ENCODE results near the gene ZFHX3. TPM values are rescaled to one million over a fixed set of nuclear protein-coding genes. Genes with fewer than 3 reads are reported as not detected.

Gene ZFHX3
- total and polyA plus RNA-seq, 9 of the 15 experiments (the other 6 are each of a cell fraction or from before 2014, with no cell fraction given): 0.01 to 0.23 (median 0.06) TPM; not detected in 4

DNA sequence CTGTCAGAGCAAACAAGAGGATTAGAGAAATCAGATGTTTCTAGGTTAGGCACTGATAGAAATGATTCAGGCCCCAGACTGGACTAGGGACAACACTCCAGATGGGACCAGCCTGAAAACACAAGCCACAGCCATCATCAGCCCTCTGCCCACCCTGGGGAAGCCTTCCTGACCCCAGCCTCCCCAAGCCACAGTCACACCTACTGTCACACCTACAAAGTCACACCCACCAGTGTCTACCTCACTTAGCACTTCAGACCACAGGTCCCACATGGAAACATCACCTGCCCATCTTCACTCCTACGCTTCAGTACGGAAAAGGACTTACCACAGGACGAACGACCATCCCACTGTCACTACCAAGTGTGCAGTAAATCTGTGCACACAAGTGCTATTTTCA lies 197.9 kb downstream of the ZFHX3 start:
- intact Hi-C loops (cut with micrococcal nuclease): no loop called here
- no peak overlapping the region for H3K4me2 ChIP-seq (ENCODE audit: insufficient read depth, low read length)
- no peak for ATAC-seq
- TF ChIP-seq, protein P1, sequence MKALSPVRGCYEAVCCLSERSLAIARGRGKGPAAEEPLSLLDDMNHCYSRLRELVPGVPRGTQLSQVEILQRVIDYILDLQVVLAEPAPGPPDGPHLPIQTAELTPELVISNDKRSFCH (CRISPR knock-in tag; IDR thresholded peaks at IDR 0.05): no peak
- TF ChIP-seq, protein P1 (tag; IDR thresholded peaks at IDR 0.05): no peak
- TF ChIP-seq ZNF436 (CRISPR knock-in tag; IDR thresholded peaks at IDR 0.05): no peak
- TF ChIP-seq, protein P2, sequence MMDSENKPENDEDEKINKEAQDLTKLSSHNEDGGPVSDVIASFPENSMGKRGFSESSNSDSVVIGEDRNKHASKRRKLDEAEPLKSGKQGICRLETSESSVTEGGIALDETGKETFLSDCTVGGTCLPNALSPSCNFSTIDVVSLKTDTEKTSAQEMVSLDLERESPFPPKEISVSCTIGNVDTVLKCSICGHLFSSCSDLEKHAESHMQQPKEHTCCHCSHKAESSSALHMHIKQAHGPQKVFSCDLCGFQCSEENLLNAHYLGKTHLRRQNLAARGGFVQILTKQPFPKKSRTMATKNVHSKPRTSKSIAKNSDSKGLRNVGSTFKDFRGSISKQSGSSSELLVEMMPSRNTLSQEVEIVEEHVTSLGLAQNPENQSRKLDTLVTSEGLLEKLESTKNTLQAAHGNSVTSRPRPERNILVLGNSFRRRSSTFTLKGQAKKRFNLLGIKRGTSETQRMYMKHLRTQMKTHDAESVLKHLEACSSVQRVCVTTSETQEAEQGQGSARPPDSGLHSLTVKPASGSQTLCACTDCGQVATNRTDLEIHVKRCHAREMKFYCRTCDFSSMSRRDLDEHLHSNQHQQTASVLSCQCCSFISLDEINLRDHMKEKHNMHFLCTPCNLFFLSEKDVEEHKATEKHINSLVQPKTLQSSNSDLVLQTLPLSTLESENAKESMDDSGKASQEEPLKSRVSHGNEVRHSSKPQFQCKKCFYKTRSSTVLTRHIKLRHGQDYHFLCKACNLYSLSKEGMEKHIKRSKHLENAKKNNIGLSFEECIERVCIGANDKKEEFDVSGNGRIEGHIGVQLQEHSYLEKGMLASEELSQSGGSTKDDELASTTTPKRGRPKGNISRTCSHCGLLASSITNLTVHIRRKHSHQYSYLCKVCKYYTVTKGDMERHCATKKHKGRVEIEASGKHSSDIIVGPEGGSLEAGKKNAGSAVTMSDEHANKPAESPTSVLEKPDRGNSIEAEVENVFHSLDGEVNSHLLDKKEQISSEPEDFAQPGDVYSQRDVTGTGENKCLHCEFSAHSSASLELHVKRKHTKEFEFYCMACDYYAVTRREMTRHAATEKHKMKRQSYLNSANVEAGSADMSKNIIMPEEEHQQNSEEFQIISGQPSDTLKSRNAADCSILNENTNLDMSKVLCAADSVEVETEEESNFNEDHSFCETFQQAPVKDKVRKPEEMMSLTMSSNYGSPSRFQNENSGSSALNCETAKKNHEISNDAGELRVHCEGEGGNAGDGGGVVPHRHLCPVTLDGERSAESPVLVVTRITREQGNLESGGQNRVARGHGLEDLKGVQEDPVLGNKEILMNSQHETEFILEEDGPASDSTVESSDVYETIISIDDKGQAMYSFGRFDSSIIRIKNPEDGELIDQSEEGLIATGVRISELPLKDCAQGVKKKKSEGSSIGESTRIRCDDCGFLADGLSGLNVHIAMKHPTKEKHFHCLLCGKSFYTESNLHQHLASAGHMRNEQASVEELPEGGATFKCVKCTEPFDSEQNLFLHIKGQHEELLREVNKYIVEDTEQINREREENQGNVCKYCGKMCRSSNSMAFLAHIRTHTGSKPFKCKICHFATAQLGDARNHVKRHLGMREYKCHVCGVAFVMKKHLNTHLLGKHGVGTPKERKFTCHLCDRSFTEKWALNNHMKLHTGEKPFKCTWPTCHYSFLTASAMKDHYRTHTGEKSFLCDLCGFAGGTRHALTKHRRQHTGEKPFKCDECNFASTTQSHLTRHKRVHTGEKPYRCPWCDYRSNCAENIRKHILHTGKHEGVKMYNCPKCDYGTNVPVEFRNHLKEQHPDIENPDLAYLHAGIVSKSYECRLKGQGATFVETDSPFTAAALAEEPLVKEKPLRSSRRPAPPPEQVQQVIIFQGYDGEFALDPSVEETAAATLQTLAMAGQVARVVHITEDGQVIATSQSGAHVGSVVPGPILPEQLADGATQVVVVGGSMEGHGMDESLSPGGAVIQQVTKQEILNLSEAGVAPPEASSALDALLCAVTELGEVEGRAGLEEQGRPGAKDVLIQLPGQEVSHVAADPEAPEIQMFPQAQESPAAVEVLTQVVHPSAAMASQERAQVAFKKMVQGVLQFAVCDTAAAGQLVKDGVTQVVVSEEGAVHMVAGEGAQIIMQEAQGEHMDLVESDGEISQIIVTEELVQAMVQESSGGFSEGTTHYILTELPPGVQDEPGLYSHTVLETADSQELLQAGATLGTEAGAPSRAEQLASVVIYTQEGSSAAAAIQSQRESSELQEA (IDR thresholded peaks at IDR 0.05; ENCODE audit: low read depth): no peak
- TF ChIP-seq EHMT2 (IDR thresholded peaks at IDR 0.05): no peak
- TF ChIP-seq, protein P3, sequence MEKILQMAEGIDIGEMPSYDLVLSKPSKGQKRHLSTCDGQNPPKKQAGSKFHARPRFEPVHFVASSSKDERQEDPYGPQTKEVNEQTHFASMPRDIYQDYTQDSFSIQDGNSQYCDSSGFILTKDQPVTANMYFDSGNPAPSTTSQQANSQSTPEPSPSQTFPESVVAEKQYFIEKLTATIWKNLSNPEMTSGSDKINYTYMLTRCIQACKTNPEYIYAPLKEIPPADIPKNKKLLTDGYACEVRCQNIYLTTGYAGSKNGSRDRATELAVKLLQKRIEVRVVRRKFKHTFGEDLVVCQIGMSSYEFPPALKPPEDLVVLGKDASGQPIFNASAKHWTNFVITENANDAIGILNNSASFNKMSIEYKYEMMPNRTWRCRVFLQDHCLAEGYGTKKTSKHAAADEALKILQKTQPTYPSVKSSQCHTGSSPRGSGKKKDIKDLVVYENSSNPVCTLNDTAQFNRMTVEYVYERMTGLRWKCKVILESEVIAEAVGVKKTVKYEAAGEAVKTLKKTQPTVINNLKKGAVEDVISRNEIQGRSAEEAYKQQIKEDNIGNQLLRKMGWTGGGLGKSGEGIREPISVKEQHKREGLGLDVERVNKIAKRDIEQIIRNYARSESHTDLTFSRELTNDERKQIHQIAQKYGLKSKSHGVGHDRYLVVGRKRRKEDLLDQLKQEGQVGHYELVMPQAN (IDR thresholded peaks at IDR 0.05; ENCODE audit: borderline replicate concordance): no peak
- TF ChIP-seq, protein P4, sequence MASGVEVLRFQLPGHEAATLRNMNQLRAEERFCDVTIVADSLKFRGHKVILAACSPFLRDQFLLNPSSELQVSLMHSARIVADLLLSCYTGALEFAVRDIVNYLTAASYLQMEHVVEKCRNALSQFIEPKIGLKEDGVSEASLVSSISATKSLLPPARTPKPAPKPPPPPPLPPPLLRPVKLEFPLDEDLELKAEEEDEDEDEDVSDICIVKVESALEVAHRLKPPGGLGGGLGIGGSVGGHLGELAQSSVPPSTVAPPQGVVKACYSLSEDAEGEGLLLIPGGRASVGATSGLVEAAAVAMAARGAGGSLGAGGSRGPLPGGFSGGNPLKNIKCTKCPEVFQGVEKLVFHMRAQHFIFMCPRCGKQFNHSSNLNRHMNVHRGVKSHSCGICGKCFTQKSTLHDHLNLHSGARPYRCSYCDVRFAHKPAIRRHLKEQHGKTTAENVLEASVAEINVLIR (CRISPR knock-in tag; IDR thresholded peaks at IDR 0.05): no peak
- no peak for TF ChIP-seq TAF1 (IDR thresholded peaks at IDR 0.05; ENCODE audit: control insufficient read depth, extremely low read depth, insufficient read depth, low read length, severe bottlenecking)
- no peak for TF ChIP-seq ZNF217 (CRISPR knock-in tag; IDR thresholded peaks at IDR 0.05)
- TF ChIP-seq TOE1 (IDR thresholded peaks at IDR 0.05; ENCODE audit: borderline replicate concordance): no peak
- no peak for TF ChIP-seq TOE1 (CRISPR knock-in tag; IDR thresholded peaks at IDR 0.05; ENCODE audit: borderline replicate concordance, low read depth)

More for the DNA sequence above, 197.9 kb downstream of the ZFHX3 start:
- FAIRE-seq: no peak
- no peak for DNase-seq (ENCODE audit: extremely low read depth in 1 of 4, low spot score in 3 of 4)
- ChIA-PET POLR2A (no interaction called here), CTCF (ENCODE audit: low intra/inter-chr PET ratio) (no interaction called here)
- H3K36me3 ChIP-seq (ENCODE audit: control insufficient read depth, insufficient read depth, low read length): no peaks in the 10 kb centered on the region
- no peaks in the 10 kb centered on the region for H3K9me1 ChIP-seq (ENCODE audit: control insufficient read depth, insufficient read depth, low read length)
- no peaks in the 10 kb centered on the region for H3K9me3 ChIP-seq (replicated peaks; ENCODE audit: control insufficient read depth, insufficient read depth, low read depth, low read length)
- H4K20me1 ChIP-seq (replicated peaks; ENCODE audit: control insufficient read depth, insufficient read depth, low read length): no peaks in the 10 kb centered on the region
- peaks cover 0 to 5% of the 10 kb centered on the region in 2 experiments; a peak in 1 of 5 replicates for H3K4me1 ChIP-seq (replicated peaks in 1 of 2; ENCODE audit: control insufficient read depth in 2 of 2, insufficient read depth in 2 of 2, low read length in 2 of 2)
- H3K4me3 ChIP-seq: no peak overlapping the region
- no peak overlapping the region for H3K9ac ChIP-seq (ENCODE audit: insufficient read depth in 1 of 2, low read depth in 2 of 2, low read length in 2 of 2)
- no peak overlapping the region for H2AFZ ChIP-seq (ENCODE audit: low read depth, low read length)
- no peaks in the 10 kb centered on the region for H3K79me2 ChIP-seq (ENCODE audit: control insufficient read depth, insufficient read depth, low read length)
- 0% methylated on average over 4 of the region's 4 CpGs for WGBS (ENCODE audit: insufficient coverage, low coverage, missing lambda C conversion rate)
- BruUV-seq (replicated peaks): no TSS peak
- peaks cover 9 to 48% of the 10 kb centered on the region in 2 experiments; a peak in 3 of 5 replicates for H3K27me3 ChIP-seq (ENCODE audit: control insufficient read depth in 2 of 2, insufficient read depth in 2 of 2, low read length in 2 of 2)
- in situ Hi-C loops (cut with MboI): no loop called here
- no peak overlapping the region for H3K27ac ChIP-seq (ENCODE audit: extremely low read depth, low read depth, low read length)

All from K562 (cell line).